Neural progenitor cell (in vitro differentiated cells): Measurements from ENCODE around the gene VSX1. TPM values are rescaled to one million over a fixed set of nuclear protein-coding genes. Genes with fewer than 3 reads are reported as not detected.

Experiments used
- DNase-seq: peaks from one replicate; pipeline ENCODE4 v3.0.0-alpha.2; 2016; ENCODE audit warnings: low spot score
- H2AFZ ChIP-seq: fragments of 200-600 bp; sonication (generic); replicated peaks from 2 replicates; pipeline ENCODE4 v1.6.1; 2016; ENCODE audit warnings: antibody characterized with exemption
- H3F3A ChIP-seq: fragments of 200-600 bp; sonication (generic); 2 replicates; pipeline ENCODE4 v1.6.1; 2016; ENCODE audit warnings: antibody characterized with exemption, low read depth
- H3K27ac ChIP-seq: fragments of 200-600 bp; sonication (generic); 2 replicates; pipeline ENCODE4 v1.5.1; 2016; ENCODE audit warnings: mild to moderate bottlenecking
- H3K27me3 ChIP-seq: fragments of 200-600 bp; sonication (generic); 2 replicates; pipeline ENCODE4 v1.6.1; 2016; ENCODE audit warnings: mild to moderate bottlenecking, moderate library complexity
- H3K36me3 ChIP-seq: fragments of 200-600 bp; sonication (generic); 2 replicates; pipeline ENCODE4 v1.5.1; 2016
- H3K4me1 ChIP-seq: fragments of 200-600 bp; sonication (generic); 2 replicates; pipeline ENCODE4 v1.6.1; 2016; ENCODE audit warnings: mixed run types
- H3K4me2 ChIP-seq: fragments of 200-600 bp; sonication (generic); 2 replicates; pipeline ENCODE4 v1.6.1; 2016
- H3K4me3 ChIP-seq: fragments of 200-600 bp; sonication (generic); 2 replicates; pipeline ENCODE4 v1.5.1; 2016
- H3K79me2 ChIP-seq: fragments of 200-600 bp; sonication (generic); 2 replicates; pipeline ENCODE4 v1.6.1; 2016; ENCODE audit warnings: low read depth
- H3K9ac ChIP-seq: fragments of 200-600 bp; sonication (generic); 2 replicates; pipeline ENCODE4 v1.6.1; 2016
- H3K9me3 ChIP-seq: fragments of 200-600 bp; sonication (generic); 2 replicates; pipeline ENCODE4 v1.5.1; 2016; ENCODE audit warnings: low read depth
- H4K20me1 ChIP-seq: fragments of 200-600 bp; sonication (generic); 2 replicates; pipeline ENCODE4 v1.6.1; 2016; ENCODE audit warnings: low read depth
- H3K27ac Mint-ChIP-seq: 3 replicates; pipeline ENCODE4 v1.8.0; 2021; ENCODE audit warnings: mixed read lengths
- H3K27me3 Mint-ChIP-seq: 2 replicates; pipeline ENCODE4 v1.8.0; 2022; ENCODE audit warnings: low read depth, mild to moderate bottlenecking, inconsistent platforms, moderate library complexity, mixed read lengths; ENCODE audit not compliant: insufficient read depth
- H3K36me3 Mint-ChIP-seq: 3 replicates; pipeline ENCODE4 v1.8.0; 2021; ENCODE audit warnings: mixed read lengths
- H3K4me1 Mint-ChIP-seq: 3 replicates; pipeline ENCODE4 v1.8.0; 2021; ENCODE audit warnings: mixed read lengths
- H3K4me3 Mint-ChIP-seq: 3 replicates; pipeline ENCODE4 v1.8.0; 2021; ENCODE audit warnings: mild to moderate bottlenecking, moderate library complexity, mixed read lengths
- H3K9me3 Mint-ChIP-seq: 3 replicates; pipeline ENCODE4 v1.8.0; 2020; ENCODE audit warnings: mixed read lengths
- EZH2 ChIP-seq: fragments of 200-600 bp; sonication (generic); IDR thresholded peaks from 2 replicates; pipeline ENCODE4 v1.6.1; 2017; ENCODE audit warnings: antibody characterized with exemption, mild to moderate bottlenecking, moderate library complexity
- EZH2phosphoT487 ChIP-seq: fragments of 200-600 bp; sonication (generic); IDR thresholded peaks from 2 replicates; pipeline ENCODE4 v1.6.1; 2017; ENCODE audit warnings: antibody characterized with exemption
- total RNA-seq: library from RNA; depleted of rRNA; stranded (reverse); fragments of >200 nt; gene quantifications from 2 replicates; pipeline ENCODE4 v1.2.3, GENCODE V29; 2015; ENCODE audit warnings: low replicate concordance
- TF ChIP-seq, protein P1 (sequence below): fragments of 200-600 bp; sonication (generic); IDR thresholded peaks from 2 replicates; pipeline ENCODE4 v1.5.1; 2017; ENCODE audit warnings: antibody characterized with exemption, mild to moderate bottlenecking

VSX1 gene
- total RNA-seq, 1 donor from 2014 or later: not detected

DNA sequence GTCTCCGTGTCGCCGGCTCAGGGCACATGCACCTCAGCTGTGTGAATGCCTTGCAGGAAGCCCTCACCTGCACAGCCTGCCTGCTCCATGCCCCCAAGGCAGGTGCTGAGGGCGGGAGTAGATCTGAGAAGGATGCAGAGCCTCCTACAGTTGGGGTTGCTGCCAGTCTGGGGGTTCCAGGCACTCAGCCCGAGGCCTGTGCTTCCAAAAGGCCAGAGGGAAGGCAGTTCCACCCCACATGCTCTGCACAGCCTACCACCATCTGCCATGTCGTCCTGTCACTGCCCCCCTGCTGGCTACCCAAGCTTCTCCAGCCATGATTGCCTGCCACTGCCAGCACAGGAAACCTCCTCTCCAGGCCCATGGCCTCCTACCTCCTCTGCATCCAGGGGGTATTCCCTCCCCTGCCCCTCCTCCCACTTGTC is 43.3 kb downstream of the VSX1 start:
- H3K4me2 ChIP-seq: no peak overlapping the region
- DNase-seq: no peak
- H3K4me1 ChIP-seq: no peaks in the 10 kb centered on the region
- H3K79me2 ChIP-seq: no peaks in the 10 kb centered on the region
- Mint-ChIP-seq H3K4me3 (no peak overlapping the region), H3K4me1 (peaks cover 21% of the 10 kb centered on the region), H3K27ac (no peak overlapping the region), H3K9me3 (peaks cover 2% of the 10 kb centered on the region), H3K36me3 (no peaks in the 10 kb centered on the region), H3K27me3 (peaks cover 2% of the 10 kb centered on the region)
- no peaks in the 10 kb centered on the region for H3F3A ChIP-seq
- no peaks in the 10 kb centered on the region for H3K27me3 ChIP-seq
- no peak overlapping the region for H3K4me3 ChIP-seq
- H3K36me3 ChIP-seq: no peaks in the 10 kb centered on the region
- H4K20me1 ChIP-seq: no peaks in the 10 kb centered on the region
- H3K27ac ChIP-seq: no peak overlapping the region
- H3K9me3 ChIP-seq: no peaks in the 10 kb centered on the region
- TF ChIP-seq EZH2phosphoT487 (no peak), EZH2 (no peak)
- H2AFZ ChIP-seq: no peak overlapping the region
- no peak overlapping the region for H3K9ac ChIP-seq

DNA sequence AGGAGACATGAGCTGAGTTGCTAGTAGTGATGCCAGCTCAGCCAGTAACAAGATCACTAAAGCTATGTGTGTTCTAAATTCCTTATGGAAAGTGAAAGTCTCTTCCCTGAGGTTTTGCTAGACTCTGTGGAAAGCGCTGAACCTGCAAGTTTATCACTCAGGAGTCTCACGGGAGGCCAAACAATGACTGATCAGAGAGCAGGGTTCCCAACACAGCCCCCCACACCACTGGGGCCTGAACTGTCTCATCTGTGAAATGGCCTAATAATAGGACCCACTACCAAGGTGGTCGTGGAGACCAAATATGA is 43.9 kb downstream of the VSX1 start:
- Histone ChIP-seq H3K27ac (no peak overlapping the region), H3K4me2 (no peak overlapping the region), H3K9me3 (no peaks in the 10 kb centered on the region), H3K9ac (no peak overlapping the region), H4K20me1 (no peaks in the 10 kb centered on the region), H3K27me3 (no peaks in the 10 kb centered on the region), H3K4me1 (peaks cover under 1% of the 10 kb centered on the region), H2AFZ (no peak overlapping the region), H3K79me2 (no peaks in the 10 kb centered on the region), H3F3A (no peaks in the 10 kb centered on the region), H3K4me3 (no peak overlapping the region), H3K36me3 (no peaks in the 10 kb centered on the region)
- peaks cover 27% of the 10 kb centered on the region for H3K4me1 Mint-ChIP-seq
- H3K36me3 Mint-ChIP-seq: no peaks in the 10 kb centered on the region
- no peak overlapping the region for H3K27ac Mint-ChIP-seq
- TF ChIP-seq, protein P1, sequence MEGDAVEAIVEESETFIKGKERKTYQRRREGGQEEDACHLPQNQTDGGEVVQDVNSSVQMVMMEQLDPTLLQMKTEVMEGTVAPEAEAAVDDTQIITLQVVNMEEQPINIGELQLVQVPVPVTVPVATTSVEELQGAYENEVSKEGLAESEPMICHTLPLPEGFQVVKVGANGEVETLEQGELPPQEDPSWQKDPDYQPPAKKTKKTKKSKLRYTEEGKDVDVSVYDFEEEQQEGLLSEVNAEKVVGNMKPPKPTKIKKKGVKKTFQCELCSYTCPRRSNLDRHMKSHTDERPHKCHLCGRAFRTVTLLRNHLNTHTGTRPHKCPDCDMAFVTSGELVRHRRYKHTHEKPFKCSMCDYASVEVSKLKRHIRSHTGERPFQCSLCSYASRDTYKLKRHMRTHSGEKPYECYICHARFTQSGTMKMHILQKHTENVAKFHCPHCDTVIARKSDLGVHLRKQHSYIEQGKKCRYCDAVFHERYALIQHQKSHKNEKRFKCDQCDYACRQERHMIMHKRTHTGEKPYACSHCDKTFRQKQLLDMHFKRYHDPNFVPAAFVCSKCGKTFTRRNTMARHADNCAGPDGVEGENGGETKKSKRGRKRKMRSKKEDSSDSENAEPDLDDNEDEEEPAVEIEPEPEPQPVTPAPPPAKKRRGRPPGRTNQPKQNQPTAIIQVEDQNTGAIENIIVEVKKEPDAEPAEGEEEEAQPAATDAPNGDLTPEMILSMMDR: no peak
- TF ChIP-seq EZH2: no peak
- no peak for TF ChIP-seq EZH2phosphoT487
- no peak for DNase-seq
- H3K27me3 Mint-ChIP-seq: peaks cover 2% of the 10 kb centered on the region
- H3K4me3 Mint-ChIP-seq: no peak overlapping the region
- H3K9me3 Mint-ChIP-seq: peaks cover 2% of the 10 kb centered on the region

DNA sequence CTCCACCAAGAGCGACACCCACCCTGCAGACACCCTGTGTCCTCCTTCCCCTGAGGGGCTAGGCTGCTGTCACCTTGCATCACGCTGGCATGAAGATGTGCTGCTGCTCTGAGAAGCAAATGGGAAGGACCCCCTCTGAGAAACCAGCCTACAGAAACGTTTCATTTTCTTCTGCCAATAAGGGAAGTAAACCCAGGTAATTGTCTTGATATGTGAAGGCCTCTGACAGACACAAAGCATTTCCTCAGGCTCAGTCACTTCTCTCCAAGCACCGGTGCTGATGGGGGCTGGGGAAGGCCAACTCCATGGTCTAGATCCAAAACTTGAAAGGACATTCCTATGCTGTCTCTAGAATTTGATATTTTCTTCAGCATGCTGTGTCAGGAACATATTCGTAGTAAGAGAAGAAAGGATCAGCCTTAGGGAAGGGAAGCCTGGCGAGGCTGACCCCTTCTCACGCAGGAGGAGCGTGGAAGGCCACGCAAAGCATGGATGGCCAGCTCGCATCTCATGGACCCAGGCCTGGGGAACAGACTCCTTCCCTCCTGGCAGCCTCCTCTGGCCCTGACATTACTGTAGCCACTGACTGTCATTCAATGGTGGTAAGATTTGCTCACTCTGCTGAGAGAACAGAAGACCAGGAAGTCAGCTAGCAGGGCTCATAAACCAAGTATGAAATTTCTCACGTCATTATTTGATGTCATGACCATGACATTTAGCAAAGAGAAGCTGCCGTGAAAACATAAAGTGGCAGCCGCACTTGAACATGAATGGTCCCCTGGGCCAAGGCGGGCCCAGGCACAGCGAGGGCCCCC is 44.4 kb downstream of the VSX1 start:
- no peaks in the 10 kb centered on the region for H3K9me3 ChIP-seq
- H3K4me2 ChIP-seq: no peak overlapping the region
- no peak overlapping the region for H3K27ac Mint-ChIP-seq
- H3K9me3 Mint-ChIP-seq: peaks cover 2% of the 10 kb centered on the region
- no peaks in the 10 kb centered on the region for H3K36me3 Mint-ChIP-seq
- H3K4me3 ChIP-seq: no peak overlapping the region
- H3F3A ChIP-seq: no peaks in the 10 kb centered on the region
- H3K4me3 Mint-ChIP-seq: no peak overlapping the region
- peaks cover 2% of the 10 kb centered on the region for H3K27me3 Mint-ChIP-seq
- H3K4me1 Mint-ChIP-seq: peaks cover 32% of the 10 kb centered on the region
- TF ChIP-seq, protein P1: no peak
- TF ChIP-seq EZH2phosphoT487 (no peak), EZH2 (no peak)
- peaks cover 5% of the 10 kb centered on the region for H3K4me1 ChIP-seq
- no peak for DNase-seq
- no peak overlapping the region for H3K9ac ChIP-seq
- no peak overlapping the region for H3K27ac ChIP-seq
- no peaks in the 10 kb centered on the region for H3K79me2 ChIP-seq
- H2AFZ ChIP-seq: no peak overlapping the region
- H3K27me3 ChIP-seq: no peaks in the 10 kb centered on the region
- H3K36me3 ChIP-seq: no peaks in the 10 kb centered on the region
- no peaks in the 10 kb centered on the region for H4K20me1 ChIP-seq

DNA sequence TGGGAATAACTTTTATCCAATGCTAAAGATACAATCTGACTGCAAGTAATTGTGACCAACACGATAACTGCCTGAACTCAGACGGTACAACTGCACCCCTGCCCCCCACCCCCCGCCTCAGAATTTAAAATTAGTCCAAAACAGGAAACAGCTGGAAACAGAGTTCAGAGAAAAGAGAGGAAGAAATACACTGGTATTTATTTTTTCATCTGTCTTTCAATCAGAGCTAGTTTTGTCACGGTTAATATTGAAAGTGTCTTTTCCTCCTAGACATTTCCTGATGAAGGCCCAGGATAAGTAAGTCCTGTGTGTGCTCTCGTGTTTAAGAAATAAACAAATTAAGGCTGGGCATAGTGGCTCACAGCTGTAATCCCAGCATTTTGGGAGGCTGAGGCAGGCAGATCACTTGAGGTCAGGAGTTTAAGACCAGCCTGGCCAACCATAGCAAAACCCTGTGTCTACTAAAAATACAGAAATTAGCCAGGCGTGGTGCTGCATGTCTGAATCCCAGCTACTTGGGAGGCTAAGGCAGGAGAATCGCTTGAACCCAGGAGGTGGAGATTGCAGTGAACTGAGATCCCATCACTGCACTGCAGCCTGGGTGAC is 45.5 kb downstream of the VSX1 start:
- no peaks in the 10 kb centered on the region for H3K79me2 ChIP-seq
- no peak overlapping the region for H3K9ac ChIP-seq
- Mint-ChIP-seq H3K27me3 (peaks cover 8% of the 10 kb centered on the region), H3K36me3 (no peaks in the 10 kb centered on the region), H3K4me3 (no peak overlapping the region), H3K27ac (no peak overlapping the region), H3K4me1 (peaks cover 41% of the 10 kb centered on the region), H3K9me3 (peaks cover 2% of the 10 kb centered on the region)
- no peak for DNase-seq
- no peak for TF ChIP-seq EZH2
- TF ChIP-seq, protein P1: no peak
- no peak for TF ChIP-seq EZH2phosphoT487
- no peaks in the 10 kb centered on the region for H4K20me1 ChIP-seq
- no peak overlapping the region for H3K27ac ChIP-seq
- no peaks in the 10 kb centered on the region for H3K9me3 ChIP-seq
- H3F3A ChIP-seq: no peaks in the 10 kb centered on the region
- peaks cover 7% of the 10 kb centered on the region for H3K4me1 ChIP-seq
- no peaks in the 10 kb centered on the region for H3K36me3 ChIP-seq
- H2AFZ ChIP-seq: no peak overlapping the region
- no peak overlapping the region for H3K4me3 ChIP-seq
- no peaks in the 10 kb centered on the region for H3K27me3 ChIP-seq
- no peak overlapping the region for H3K4me2 ChIP-seq
